Measurements from ENCODE around the gene ARHGAP26.

ARHGAP26 gene

GRCh38 chr5:143265995-143266394 is 495.8 kb downstream of the ARHGAP26 start:
- no peak for DNase-seq

DNA sequence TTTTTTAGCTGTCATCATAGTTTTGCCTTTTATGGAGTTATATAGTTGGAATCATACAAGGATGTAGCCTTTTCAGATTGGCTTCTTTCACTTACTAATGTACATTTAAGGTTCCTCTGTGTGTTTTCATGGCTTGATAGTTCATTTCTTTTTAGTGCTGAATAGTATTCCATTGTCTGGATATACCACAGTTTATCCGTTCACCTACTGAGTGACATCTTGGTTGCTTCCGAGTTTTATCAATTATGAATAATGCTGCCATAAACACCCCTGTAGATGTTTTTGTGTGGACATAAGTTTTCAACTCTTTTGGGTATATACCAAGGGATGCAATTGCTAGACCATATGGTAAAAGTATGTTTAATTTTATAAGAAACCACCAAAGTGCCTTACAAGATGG is 497.0 kb downstream of the ARHGAP26 start:
- no peak for DNase-seq

DNA sequence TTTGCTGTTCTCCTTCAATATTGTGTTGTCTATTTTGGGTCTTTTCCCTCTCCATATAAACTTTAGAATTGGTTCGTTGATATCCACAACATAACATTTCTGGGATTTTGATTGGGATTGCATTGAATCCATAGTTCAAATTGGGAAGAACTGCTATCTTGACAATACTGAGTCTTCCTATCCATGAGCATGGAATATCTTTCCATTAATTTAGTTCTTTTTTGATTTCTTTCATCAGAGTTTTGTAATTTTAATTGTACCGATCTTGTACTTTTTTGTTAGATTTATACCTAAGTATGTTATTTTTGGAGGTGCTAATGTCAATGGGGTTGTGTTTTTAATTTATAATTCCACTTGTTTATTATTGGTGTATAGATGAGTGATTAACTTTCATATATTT is 498.2 kb downstream of the ARHGAP26 start:
- DNase-seq = no peak

DNA sequence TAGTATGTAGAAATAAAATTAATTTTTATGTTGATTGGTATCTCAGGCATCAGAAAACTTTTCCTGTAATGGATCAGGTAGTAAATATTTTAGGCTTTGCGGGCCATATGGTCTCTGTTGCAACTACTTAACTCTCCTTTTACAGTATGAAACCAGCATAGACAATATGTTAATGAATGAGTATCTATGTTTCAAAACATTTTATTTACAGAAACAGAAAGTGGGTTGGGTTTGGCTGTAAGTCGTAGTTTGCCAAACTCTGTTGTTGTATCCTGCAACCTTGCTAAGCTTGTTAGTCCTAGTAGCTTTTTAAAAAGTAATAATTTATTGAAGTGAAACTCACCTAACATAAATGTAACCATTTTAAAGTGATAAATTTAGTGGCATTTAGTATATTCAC is 501.3 kb downstream of the ARHGAP26 start:
- no peak for DNase-seq

- DNase-seq = no peak
These were observed 504.8 kb downstream of the ARHGAP26 start for GRCh38 chr5:143274952-143275351.

DNA sequence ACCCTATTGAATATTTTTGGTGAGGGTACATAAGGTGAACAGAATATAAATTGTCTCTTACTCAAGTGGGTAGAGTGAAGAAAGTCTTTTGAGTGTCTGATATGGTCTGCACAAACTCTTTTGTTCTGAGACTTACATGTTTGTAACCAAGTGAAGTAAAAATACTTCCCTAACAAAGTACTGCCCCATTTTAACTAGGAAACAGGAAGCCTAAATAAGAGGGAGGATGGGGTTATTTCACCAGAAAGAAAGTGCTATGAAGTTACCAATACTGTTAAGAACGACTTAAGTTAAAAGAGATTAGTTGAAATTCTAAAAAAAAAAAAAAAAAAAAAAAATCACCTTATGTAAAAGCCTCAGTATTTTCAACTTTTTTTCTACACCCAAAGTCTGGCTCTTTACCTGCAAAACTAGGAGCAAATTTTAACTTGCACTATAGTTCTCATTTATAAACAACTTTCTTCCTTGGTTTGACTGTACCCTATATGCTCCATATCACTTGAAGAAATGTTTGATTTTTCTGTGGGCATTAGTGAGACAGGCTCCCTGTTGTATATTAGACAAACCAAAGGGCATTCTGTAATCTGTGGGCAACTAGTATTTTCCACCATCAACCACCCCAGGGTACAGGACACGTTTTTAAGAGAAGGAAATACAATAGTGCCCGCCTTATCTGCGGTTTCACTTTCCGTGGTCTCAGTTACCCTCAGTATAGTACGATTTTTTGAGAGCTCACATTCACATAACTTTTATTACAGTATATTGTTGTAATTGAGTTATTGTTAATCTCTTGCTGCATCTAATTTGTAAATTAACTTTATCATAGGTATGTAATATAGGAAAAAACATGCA is 505.6 kb downstream of the ARHGAP26 start:
- DNase-seq = no peak

GRCh38 chr5:143277536-143277935 is 507.4 kb downstream of the ARHGAP26 start:
- no peak for DNase-seq

All from activated T-cell treated with anti-CD3 and anti-CD28 coated beads, Interleukin-2, amount 50 U/mL, for 48 hours (primary cell).